HL-60 (cell line): ENCODE data around the gene TEDC2.

Experiments used
- GABPA ChIP-seq: IDR thresholded peaks from 2 replicates; pipeline ENCODE4 v1.6.1; 2012; ENCODE audit warnings: low read depth
- POLR2AphosphoS5 ChIP-seq: IDR thresholded peaks from 2 replicates; pipeline ENCODE4 v1.6.1; 2012; ENCODE audit warnings: low read depth
- TF ChIP-seq, protein P1 (sequence below): IDR thresholded peaks from one replicate; pipeline ENCODE4 v1.5.1; 2011; ENCODE audit warnings: low read length, control low read depth, inconsistent platforms; ENCODE audit not compliant: insufficient read depth
- TF ChIP-seq, protein P2 (sequence below): IDR thresholded peaks from 2 replicates; pipeline ENCODE4 v1.6.1; 2012; ENCODE audit warnings: low read depth; ENCODE audit not compliant: insufficient replicate concordance

DNA sequence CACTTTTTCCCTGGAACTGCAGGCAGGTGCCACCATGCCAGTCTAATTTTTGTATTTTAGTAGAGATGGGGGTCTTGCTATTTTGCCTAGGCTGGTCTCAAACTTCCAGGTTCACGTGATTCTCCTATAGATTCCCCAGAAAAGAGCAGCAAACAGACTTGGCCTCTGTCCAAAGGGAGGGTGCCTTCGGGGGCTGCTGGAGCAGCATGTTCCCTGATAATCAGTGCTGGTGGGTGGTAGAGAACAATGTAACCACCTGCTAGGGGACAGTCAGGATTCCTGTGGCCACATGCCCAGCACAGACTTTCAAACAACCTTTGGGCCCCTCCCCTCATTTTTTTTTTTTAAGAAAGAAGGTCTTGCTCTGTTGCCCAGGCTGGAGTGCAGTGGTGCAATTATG lies 44.8 kb upstream of the TEDC2 start:
- TF ChIP-seq, protein P1, sequence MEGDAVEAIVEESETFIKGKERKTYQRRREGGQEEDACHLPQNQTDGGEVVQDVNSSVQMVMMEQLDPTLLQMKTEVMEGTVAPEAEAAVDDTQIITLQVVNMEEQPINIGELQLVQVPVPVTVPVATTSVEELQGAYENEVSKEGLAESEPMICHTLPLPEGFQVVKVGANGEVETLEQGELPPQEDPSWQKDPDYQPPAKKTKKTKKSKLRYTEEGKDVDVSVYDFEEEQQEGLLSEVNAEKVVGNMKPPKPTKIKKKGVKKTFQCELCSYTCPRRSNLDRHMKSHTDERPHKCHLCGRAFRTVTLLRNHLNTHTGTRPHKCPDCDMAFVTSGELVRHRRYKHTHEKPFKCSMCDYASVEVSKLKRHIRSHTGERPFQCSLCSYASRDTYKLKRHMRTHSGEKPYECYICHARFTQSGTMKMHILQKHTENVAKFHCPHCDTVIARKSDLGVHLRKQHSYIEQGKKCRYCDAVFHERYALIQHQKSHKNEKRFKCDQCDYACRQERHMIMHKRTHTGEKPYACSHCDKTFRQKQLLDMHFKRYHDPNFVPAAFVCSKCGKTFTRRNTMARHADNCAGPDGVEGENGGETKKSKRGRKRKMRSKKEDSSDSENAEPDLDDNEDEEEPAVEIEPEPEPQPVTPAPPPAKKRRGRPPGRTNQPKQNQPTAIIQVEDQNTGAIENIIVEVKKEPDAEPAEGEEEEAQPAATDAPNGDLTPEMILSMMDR: no peak
- TF ChIP-seq GABPA (no peak), POLR2AphosphoS5 (no peak)
- TF ChIP-seq, protein P2, sequence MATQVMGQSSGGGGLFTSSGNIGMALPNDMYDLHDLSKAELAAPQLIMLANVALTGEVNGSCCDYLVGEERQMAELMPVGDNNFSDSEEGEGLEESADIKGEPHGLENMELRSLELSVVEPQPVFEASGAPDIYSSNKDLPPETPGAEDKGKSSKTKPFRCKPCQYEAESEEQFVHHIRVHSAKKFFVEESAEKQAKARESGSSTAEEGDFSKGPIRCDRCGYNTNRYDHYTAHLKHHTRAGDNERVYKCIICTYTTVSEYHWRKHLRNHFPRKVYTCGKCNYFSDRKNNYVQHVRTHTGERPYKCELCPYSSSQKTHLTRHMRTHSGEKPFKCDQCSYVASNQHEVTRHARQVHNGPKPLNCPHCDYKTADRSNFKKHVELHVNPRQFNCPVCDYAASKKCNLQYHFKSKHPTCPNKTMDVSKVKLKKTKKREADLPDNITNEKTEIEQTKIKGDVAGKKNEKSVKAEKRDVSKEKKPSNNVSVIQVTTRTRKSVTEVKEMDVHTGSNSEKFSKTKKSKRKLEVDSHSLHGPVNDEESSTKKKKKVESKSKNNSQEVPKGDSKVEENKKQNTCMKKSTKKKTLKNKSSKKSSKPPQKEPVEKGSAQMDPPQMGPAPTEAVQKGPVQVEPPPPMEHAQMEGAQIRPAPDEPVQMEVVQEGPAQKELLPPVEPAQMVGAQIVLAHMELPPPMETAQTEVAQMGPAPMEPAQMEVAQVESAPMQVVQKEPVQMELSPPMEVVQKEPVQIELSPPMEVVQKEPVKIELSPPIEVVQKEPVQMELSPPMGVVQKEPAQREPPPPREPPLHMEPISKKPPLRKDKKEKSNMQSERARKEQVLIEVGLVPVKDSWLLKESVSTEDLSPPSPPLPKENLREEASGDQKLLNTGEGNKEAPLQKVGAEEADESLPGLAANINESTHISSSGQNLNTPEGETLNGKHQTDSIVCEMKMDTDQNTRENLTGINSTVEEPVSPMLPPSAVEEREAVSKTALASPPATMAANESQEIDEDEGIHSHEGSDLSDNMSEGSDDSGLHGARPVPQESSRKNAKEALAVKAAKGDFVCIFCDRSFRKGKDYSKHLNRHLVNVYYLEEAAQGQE: no peak
